Spinal cord (tissue), 10 donors: ENCODE results near the gene GPX5. TPM values are rescaled to one million over a fixed set of nuclear protein-coding genes. Genes with fewer than 3 reads are reported as not detected.
"Not testable (repeated sequence)": the region's sequence is repeated elsewhere in the genome, so short reads cannot be mapped to it uniquely, and the experiment has no call there.

Experiments
- DNase-seq, 6 donors: peaks; one replicate each; pipeline versions ENCODE4 v3.0.0 to v3.0.0-alpha.2; 2013 to 2015; ENCODE audit warnings: low spot score in 6 of 6, low read depth in 4 of 6
- H3K27ac ChIP-seq: one replicate; pipeline ENCODE4 v1.5.1; 2013; ENCODE audit warnings: low read depth, low read length, control low read depth
- H3K27me3 ChIP-seq: one replicate; pipeline ENCODE4 v1.6.1; 2013; ENCODE audit warnings: low read length; ENCODE audit not compliant: control insufficient read depth, insufficient read depth
- H3K36me3 ChIP-seq: one replicate; pipeline ENCODE4 v1.6.1; 2013; ENCODE audit warnings: low read length; ENCODE audit not compliant: control insufficient read depth, insufficient read depth
- H3K4me1 ChIP-seq: one replicate; pipeline ENCODE4 v1.6.1; 2013; ENCODE audit warnings: low read length; ENCODE audit not compliant: control insufficient read depth, insufficient read depth
- H3K4me3 ChIP-seq: one replicate; pipeline ENCODE4 v1.5.1; 2013; ENCODE audit warnings: low read depth, low read length, control low read depth
- H3K9me3 ChIP-seq: one replicate; pipeline ENCODE4 v1.6.1; 2013; ENCODE audit warnings: low read length; ENCODE audit not compliant: control insufficient read depth, insufficient read depth
- WGBS: methylation state at CpG from one replicate; pipeline ENCODE4 v1.1.5; 2013; ENCODE audit warnings: missing lambda C conversion rate; ENCODE audit not compliant: insufficient coverage; 5-methylcytosine and 5-hydroxymethylcytosine counted together
- polyA plus RNA-seq, 2 donors: library from polyadenylated mRNA; unstranded; fragments of 120-200 nt; gene quantifications; one replicate each; pipeline ENCODE4 v1.2.1, GENCODE V29; 2013; ENCODE audit not compliant: insufficient read length in 2 of 2
- total RNA-seq, 2 donors: library from RNA; depleted of rRNA in 1 of 2; stranded (reverse); fragments of 120-200 nt in 1 of 2; fragments of >200 nt in 1 of 2; gene quantifications; one replicate each; pipeline versions ENCODE4 v1.2.3 to v1.2.4, GENCODE V29; 2013 to 2014
- donor health status: healthy.

The GPX5 gene
- total and polyA plus RNA-seq, 4 donors, result not detected

GRCh38 chr6:28506807-28507475 lies 18.7 kb upstream of the GPX5 start:
- Histone ChIP-seq H3K4me3 (no peak overlapping the region), H3K36me3 (no peaks in the 10 kb centered on the region), H3K27me3 (no peaks in the 10 kb centered on the region), H3K9me3 (no peaks in the 10 kb centered on the region), H3K27ac (no peak overlapping the region), H3K4me1 (no peaks in the 10 kb centered on the region)
- WGBS, result 45% methylated on average over 1 of the region's 4 CpGs
- no peak for DNase-seq

GRCh38 chr6:28511628-28512300 lies 13.9 kb upstream of the GPX5 start:
- 94% methylated on average over 47 of the region's 51 CpGs for WGBS
- DNase-seq, result no peak
- Histone ChIP-seq H3K36me3 (no peaks in the 10 kb centered on the region), H3K9me3 (no peaks in the 10 kb centered on the region), H3K27me3 (peaks cover 4% of the 10 kb centered on the region), H3K27ac (no peak overlapping the region), H3K4me1 (no peaks in the 10 kb centered on the region), H3K4me3 (no peak overlapping the region)

GRCh38 chr6:28512387-28512786 lies 13.3 kb upstream of the GPX5 start:
- 86% methylated on average over 7 of the region's 8 CpGs for WGBS

GRCh38 chr6:28515676-28516075 lies 10.0 kb upstream of the GPX5 start, which contains the start of gene GPX6:
TSS of gene GPX6 (minus strand) at chr6:28515793. CDS start at chr6:28515743, 50 bp downstream.
- H3K4me3 ChIP-seq, result no peak within 1 kb of the TSS
- WGBS, result 69% methylated on average over 1 of the region's 4 CpGs
- no peak for DNase-seq
- peaks cover 4% of the 10 kb centered on the region for H3K27me3 ChIP-seq
- H3K9me3 ChIP-seq, result no peaks in the 10 kb centered on the region
- H3K36me3 ChIP-seq, result no peaks in the 10 kb centered on the region
- H3K4me1 ChIP-seq, result no peaks in the 10 kb centered on the region
- no peak within 1 kb of the TSS for H3K27ac ChIP-seq

More at GRCh38 chr6:28512387-28512786, 13.3 kb upstream of the GPX5 start:
- not testable (repeated sequence) for DNase-seq, H3K27ac ChIP-seq, H3K36me3 ChIP-seq, H3K4me1 ChIP-seq, H3K27me3 ChIP-seq, H3K9me3 ChIP-seq, H3K4me3 ChIP-seq

- no peak overlapping the region for H3K4me3 ChIP-seq
- no peak overlapping the region for H3K27ac ChIP-seq
- peaks cover 4% of the 10 kb centered on the region for H3K27me3 ChIP-seq
- H3K4me1 ChIP-seq, result no peaks in the 10 kb centered on the region
- no peaks in the 10 kb centered on the region for H3K9me3 ChIP-seq
- DNase-seq, result no peak
- H3K36me3 ChIP-seq, result no peaks in the 10 kb centered on the region
- WGBS, result 100% methylated on average over 1 of the region's 2 CpGs
Observed at GRCh38 chr6:28517964-28518363, 7.7 kb upstream of the GPX5 start.

GRCh38 chr6:28522594-28523240 lies 3.0 kb upstream of the GPX5 start:
- DNase-seq, result no peak
- Histone ChIP-seq H3K27me3 (peaks cover 2% of the 10 kb centered on the region), H3K9me3 (no peaks in the 10 kb centered on the region), H3K4me1 (no peaks in the 10 kb centered on the region), H3K4me3 (no peak overlapping the region), H3K36me3 (no peaks in the 10 kb centered on the region), H3K27ac (no peak overlapping the region)

- no peak for DNase-seq
- no peak overlapping the region for H3K27ac ChIP-seq
- WGBS, result 35% methylated on average over 2 of the region's 3 CpGs
- H3K9me3 ChIP-seq, result no peaks in the 10 kb centered on the region
- H3K4me3 ChIP-seq, result no peak overlapping the region
- H3K36me3 ChIP-seq, result no peaks in the 10 kb centered on the region
- no peaks in the 10 kb centered on the region for H3K4me1 ChIP-seq
- H3K27me3 ChIP-seq, result peaks cover 2% of the 10 kb centered on the region
Observed at GRCh38 chr6:28523241-28523622, 2.4 kb upstream of the GPX5 start.

GRCh38 chr6:28530777-28531176 lies 5.1 kb downstream of the GPX5 start:
- peaks cover 2% of the 10 kb centered on the region for H3K27me3 ChIP-seq
- H3K27ac ChIP-seq, result no peak overlapping the region
- WGBS, result 0% methylated on average over 1 of the region's 1 CpG
- H3K4me3 ChIP-seq, result no peak overlapping the region
- H3K4me1 ChIP-seq, result no peaks in the 10 kb centered on the region
- no peaks in the 10 kb centered on the region for H3K36me3 ChIP-seq
- H3K9me3 ChIP-seq, result no peaks in the 10 kb centered on the region
- no peak for DNase-seq

- Histone ChIP-seq H3K9me3 (no peaks in the 10 kb centered on the region), H3K27ac (no peak overlapping the region), H3K27me3 (no peaks in the 10 kb centered on the region), H3K36me3 (no peaks in the 10 kb centered on the region), H3K4me3 (no peak overlapping the region), H3K4me1 (no peaks in the 10 kb centered on the region)
- WGBS, result 56% methylated on average over 7 of the region's 7 CpGs
- DNase-seq, result no peak
Observed at GRCh38 chr6:28531479-28532128, 5.9 kb downstream of the GPX5 start.
